A549 (cell line): Measurements from ENCODE around the gene VWA8.

Experiments
- BHLHE40 ChIP-seq: IDR thresholded peaks from 2 replicates; pipeline ENCODE4 v1.6.1; 2012; ENCODE audit warnings: low read depth, low read length, inconsistent platforms
- CBX2 ChIP-seq: fragments of 200-600 bp; sonication (generic); IDR thresholded peaks from 2 replicates; pipeline ENCODE4 v1.6.1; 2016; ENCODE audit warnings: low read depth, mild to moderate bottlenecking, borderline replicate concordance
- CTCF ChIP-seq: fragments of >200 bp; sonication (Bioruptor Twin); formaldehyde crosslinking; IDR thresholded peaks from 3 replicates; pipeline ENCODE4 v1.5.1; 2016
- EP300 ChIP-seq, 2 experiments: fragments of >200 bp; sonication (Bioruptor Twin); formaldehyde crosslinking; IDR thresholded peaks; 2 replicates in 1 of 2; 3 replicates in 1 of 2; pipeline ENCODE4 v1.6.1; 2016 to 2017
- MAZ ChIP-seq: fragments of 150-350 bp; IDR thresholded peaks from 2 replicates; pipeline ENCODE4 v1.6.1; 2014; ENCODE audit warnings: antibody characterized with exemption, low read depth, low read length, borderline replicate concordance
- MYC ChIP-seq: IDR thresholded peaks from 2 replicates; pipeline ENCODE4 v1.6.1; 2012; ENCODE audit warnings: mild to moderate bottlenecking, inconsistent platforms, low read length, improper control_type of control experiment, borderline replicate concordance
- POLR2A ChIP-seq: IDR thresholded peaks from 2 replicates; pipeline ENCODE4 v1.6.1; 2012; ENCODE audit warnings: mild to moderate bottlenecking, low read length

- TF ChIP-seq EP300 (IDR thresholded peaks at IDR 0.05) (no peak), POLR2A (no peak), MYC (no peak), BHLHE40 (no peak), CTCF (no peak), MAZ (no peak), CBX2 (no peak)
Observed at GRCh38 chr13:41833201-41833600, 127.7 kb downstream of the VWA8 start.
